Gastroesophageal sphincter (tissue), 3 donors: ENCODE data around the gene LMAN2.

ENCODE experiments used
- POLR2A ChIP-seq, 2 donors: fragments of 450-650 bp; IDR thresholded peaks; one replicate each; pipeline ENCODE4 v1.6.1; 2017; ENCODE audit warnings: antibody characterized with exemption in 2 of 2, mild to moderate bottlenecking in 2 of 2, moderate library complexity in 1 of 2
- TF ChIP-seq, protein P1 (sequence below), 4 experiments: fragments of 200-600 bp in 2 of 4; fragments of 450-650 bp in 2 of 4; sonication (generic) in 1 of 4; IDR thresholded peaks; one replicate each; pipeline ENCODE4 v1.5.1; 2017 to 2019; ENCODE audit warnings: antibody characterized with exemption in 4 of 4, mild to moderate bottlenecking in 2 of 4, moderate library complexity in 2 of 4

GRCh38 chr5:177368869-177369644, 17.6 kb upstream of the LMAN2 start:
- TF ChIP-seq, protein P1, sequence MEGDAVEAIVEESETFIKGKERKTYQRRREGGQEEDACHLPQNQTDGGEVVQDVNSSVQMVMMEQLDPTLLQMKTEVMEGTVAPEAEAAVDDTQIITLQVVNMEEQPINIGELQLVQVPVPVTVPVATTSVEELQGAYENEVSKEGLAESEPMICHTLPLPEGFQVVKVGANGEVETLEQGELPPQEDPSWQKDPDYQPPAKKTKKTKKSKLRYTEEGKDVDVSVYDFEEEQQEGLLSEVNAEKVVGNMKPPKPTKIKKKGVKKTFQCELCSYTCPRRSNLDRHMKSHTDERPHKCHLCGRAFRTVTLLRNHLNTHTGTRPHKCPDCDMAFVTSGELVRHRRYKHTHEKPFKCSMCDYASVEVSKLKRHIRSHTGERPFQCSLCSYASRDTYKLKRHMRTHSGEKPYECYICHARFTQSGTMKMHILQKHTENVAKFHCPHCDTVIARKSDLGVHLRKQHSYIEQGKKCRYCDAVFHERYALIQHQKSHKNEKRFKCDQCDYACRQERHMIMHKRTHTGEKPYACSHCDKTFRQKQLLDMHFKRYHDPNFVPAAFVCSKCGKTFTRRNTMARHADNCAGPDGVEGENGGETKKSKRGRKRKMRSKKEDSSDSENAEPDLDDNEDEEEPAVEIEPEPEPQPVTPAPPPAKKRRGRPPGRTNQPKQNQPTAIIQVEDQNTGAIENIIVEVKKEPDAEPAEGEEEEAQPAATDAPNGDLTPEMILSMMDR (IDR thresholded peaks at IDR 0.05) = peak in 3 of 4 experiments; percentile 31 to 51 (median 50)
- no peak for TF ChIP-seq POLR2A (IDR thresholded peaks at IDR 0.05)
